HFF-Myc (cell line): ENCODE data around the gene MAP7.

Source experiments
- DNase-seq: peaks from one replicate; pipeline ENCODE4 v3.0.0-alpha.2; 2011; ENCODE audit warnings: low read depth; ENCODE audit errors: extremely low read depth
- H3K4me3 ChIP-seq: replicated peaks from 2 replicates; pipeline ENCODE4 v1.5.1; 2011; ENCODE audit warnings: low read depth, mild to moderate bottlenecking, control low read depth, low read length
- CTCF ChIP-seq: IDR thresholded peaks from 2 replicates; pipeline ENCODE4 v1.5.1; 2012; ENCODE audit warnings: mild to moderate bottlenecking, low read depth, low read length, control low read depth; ENCODE audit errors: missing control alignments

Gene MAP7

GRCh38 chr6:136533487-136533886 is 16.7 kb downstream of the MAP7 start:
- TF ChIP-seq CTCF, result no peak
- no peak for DNase-seq
- H3K4me3 ChIP-seq, result no peak overlapping the region

- TF ChIP-seq CTCF, result no peak
- DNase-seq, result no peak
- no peak overlapping the region for H3K4me3 ChIP-seq
Observed at GRCh38 chr6:136532030-136532429, 18.2 kb downstream of the MAP7 start.

GRCh38 chr6:136529710-136530109 is 20.5 kb downstream of the MAP7 start:
- no peak overlapping the region for H3K4me3 ChIP-seq
- DNase-seq, result no peak
- TF ChIP-seq CTCF, result no peak

- H3K4me3 ChIP-seq, result no peak overlapping the region
- no peak for TF ChIP-seq CTCF
Observed at GRCh38 chr6:136528477-136528876, 21.7 kb downstream of the MAP7 start.

GRCh38 chr6:136527831-136528230 is 22.4 kb downstream of the MAP7 start:
- no peak overlapping the region for H3K4me3 ChIP-seq
- no peak for DNase-seq
- TF ChIP-seq CTCF, result no peak

More at GRCh38 chr6:136528477-136528876, 21.7 kb downstream of the MAP7 start:
- no peak for DNase-seq

- H3K4me3 ChIP-seq, result no peak overlapping the region
- no peak for TF ChIP-seq CTCF
- DNase-seq, result no peak
Observed at GRCh38 chr6:136526937-136527336, 23.3 kb downstream of the MAP7 start.

GRCh38 chr6:136526196-136526930 is 23.9 kb downstream of the MAP7 start:
- TF ChIP-seq CTCF, result peak; percentile 22
- no peak overlapping the region for H3K4me3 ChIP-seq
- no peak for DNase-seq
